Left lung (tissue), 10 donors: ENCODE results near the gene GCHFR. TPM values are rescaled to one million over a fixed set of nuclear protein-coding genes. Genes with fewer than 3 reads are reported as not detected.

Experiments used
- ATAC-seq: fragments of 200-7000 bp; cut with Tn5 transposase; one replicate; pipeline ENCODE4 v1.9.1; 2020; ENCODE audit warnings: moderate library complexity
- DNase-seq, 4 donors: peaks; one replicate each; pipeline ENCODE4 v3.0.0-alpha.2; 2013 to 2020
- H3K27ac ChIP-seq, 2 donors: fragments of 200-600 bp; sonication (generic) in 1 of 2; one replicate each; pipeline versions ENCODE4 v1.5.0 to v1.8.0; 2020 to 2021
- H3K27me3 ChIP-seq, 2 donors: fragments of 200-600 bp; sonication (generic) in 1 of 2; one replicate each; pipeline versions ENCODE4 v1.5.0 to v1.8.0; 2020 to 2021
- H3K36me3 ChIP-seq, 2 donors: fragments of 200-600 bp; sonication (generic) in 1 of 2; one replicate each; pipeline versions ENCODE4 v1.5.0 to v1.8.0; 2020 to 2021
- H3K4me1 ChIP-seq, 2 donors: fragments of 200-600 bp; one replicate each; pipeline ENCODE4 v1.8.0; 2021
- H3K4me3 ChIP-seq, 2 donors: fragments of 200-600 bp; sonication (generic) in 1 of 2; one replicate each; pipeline versions ENCODE4 v1.5.0 to v1.8.0; 2020 to 2021; ENCODE audit warnings: mild to moderate bottlenecking in 1 of 2
- H3K9me3 ChIP-seq, 2 donors: fragments of 200-600 bp; sonication (generic) in 1 of 2; one replicate each; pipeline versions ENCODE4 v1.5.0 to v1.8.0; 2020 to 2021
- intact Hi-C, 2 donors: fragments of 100-400 bp; cut with DNase I; formaldehyde crosslinking; loops; one replicate each; pipeline versions ENCODE4 v1.11.2 to v1.14.2; 2022
- polyA plus RNA-seq, 6 donors: library from polyadenylated mRNA; unstranded; fragments of 120-200 nt; gene quantifications; one replicate each; pipeline ENCODE4 v1.2.1, GENCODE V29; 2013; ENCODE audit not compliant: insufficient read length in 6 of 6
- total RNA-seq, 2 donors: library from RNA; stranded (reverse); fragmentation: NEBNext Ultra II Directional; extraction: Animal tissue kit (Norgen Biotek cat#: 25700); gene quantifications; one replicate each; pipeline ENCODE4 v1.2.1, GENCODE V29; 2021
- TF ChIP-seq, protein P1 (sequence below), 2 donors: fragments of 200-600 bp; sonication (generic) in 1 of 2; IDR thresholded peaks; one replicate each; pipeline versions ENCODE4 v1.5.0 to v1.8.0; 2021; ENCODE audit warnings: antibody characterized with exemption in 2 of 2
- donor health status: DM: no; HTN: yes; CAD: no.
- donor health status: DM: no; HTN: no; CAD: no.

The GCHFR gene
- total and polyA plus RNA-seq, 8 donors = 12.7 to 61.5 (median 16.5) TPM

DNA sequence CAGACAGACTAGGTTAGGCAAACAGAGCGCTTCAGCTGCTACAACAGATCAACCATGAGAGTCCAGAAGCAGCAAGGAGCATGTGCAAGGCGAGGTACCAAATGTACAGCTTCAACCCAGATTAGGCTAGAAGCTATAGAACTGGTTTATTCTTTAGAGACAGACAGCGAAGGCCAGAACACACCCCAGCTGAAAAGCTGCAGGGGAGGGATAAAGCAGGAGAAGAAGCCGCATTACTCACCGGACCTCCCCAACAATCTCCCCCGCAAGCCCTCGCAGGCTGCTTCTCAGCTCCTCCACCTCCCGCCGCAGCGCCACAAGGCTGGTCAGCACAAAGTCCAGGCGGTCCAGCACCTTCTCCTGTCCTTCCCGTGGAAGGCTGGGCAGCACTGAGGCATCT is 12.1 kb upstream of the GCHFR start:
- no peak overlapping the region for H3K27ac ChIP-seq
- peaks cover 0 to 31% of the 10 kb centered on the region in 2 donors for H3K4me1 ChIP-seq
- ATAC-seq (no peak), DNase-seq (no peak)
- TF ChIP-seq, protein P1, sequence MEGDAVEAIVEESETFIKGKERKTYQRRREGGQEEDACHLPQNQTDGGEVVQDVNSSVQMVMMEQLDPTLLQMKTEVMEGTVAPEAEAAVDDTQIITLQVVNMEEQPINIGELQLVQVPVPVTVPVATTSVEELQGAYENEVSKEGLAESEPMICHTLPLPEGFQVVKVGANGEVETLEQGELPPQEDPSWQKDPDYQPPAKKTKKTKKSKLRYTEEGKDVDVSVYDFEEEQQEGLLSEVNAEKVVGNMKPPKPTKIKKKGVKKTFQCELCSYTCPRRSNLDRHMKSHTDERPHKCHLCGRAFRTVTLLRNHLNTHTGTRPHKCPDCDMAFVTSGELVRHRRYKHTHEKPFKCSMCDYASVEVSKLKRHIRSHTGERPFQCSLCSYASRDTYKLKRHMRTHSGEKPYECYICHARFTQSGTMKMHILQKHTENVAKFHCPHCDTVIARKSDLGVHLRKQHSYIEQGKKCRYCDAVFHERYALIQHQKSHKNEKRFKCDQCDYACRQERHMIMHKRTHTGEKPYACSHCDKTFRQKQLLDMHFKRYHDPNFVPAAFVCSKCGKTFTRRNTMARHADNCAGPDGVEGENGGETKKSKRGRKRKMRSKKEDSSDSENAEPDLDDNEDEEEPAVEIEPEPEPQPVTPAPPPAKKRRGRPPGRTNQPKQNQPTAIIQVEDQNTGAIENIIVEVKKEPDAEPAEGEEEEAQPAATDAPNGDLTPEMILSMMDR (IDR thresholded peaks at IDR 0.05) = no peak
- H3K9me3 ChIP-seq = no peaks in the 10 kb centered on the region
- no peak overlapping the region for H3K4me3 ChIP-seq
- no peaks in the 10 kb centered on the region for H3K27me3 ChIP-seq
- H3K36me3 ChIP-seq = peaks cover 0 to 44% of the 10 kb centered on the region in 2 donors
- intact Hi-C loops = no loop called here

DNA sequence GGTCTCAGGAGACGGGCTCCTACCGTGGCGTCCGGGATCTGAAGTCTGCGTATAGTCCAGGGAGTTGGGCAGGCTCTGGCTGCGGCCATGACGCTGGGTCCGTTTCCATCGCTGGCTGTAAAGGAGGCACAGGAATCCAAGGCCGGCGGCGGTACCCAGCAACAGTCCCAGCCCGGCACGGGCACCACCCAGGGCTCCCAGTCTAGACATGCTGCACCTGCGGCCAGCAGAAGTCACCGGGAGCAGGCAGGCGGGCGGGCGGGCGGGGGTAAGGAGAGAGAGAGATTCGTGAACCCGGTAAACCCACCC is 9.3 kb upstream of the GCHFR start:
- Histone ChIP-seq H3K4me1 (peaks cover 0 to 25% of the 10 kb centered on the region in 2 donors), H3K4me3 (peak overlapping the region; percentile 70 to 91), H3K9me3 (no peaks in the 10 kb centered on the region), H3K27me3 (no peaks in the 10 kb centered on the region), H3K27ac (peak overlapping the region; percentile 68 to 84), H3K36me3 (peaks cover 0 to 24% of the 10 kb centered on the region in 2 donors)
- intact Hi-C loops = no loop called here
- ATAC-seq (peak; percentile 54), DNase-seq (peak in 1 of 4 donors; percentile 86)
- TF ChIP-seq, protein P1 (IDR thresholded peaks at IDR 0.05) = no peak

DNA sequence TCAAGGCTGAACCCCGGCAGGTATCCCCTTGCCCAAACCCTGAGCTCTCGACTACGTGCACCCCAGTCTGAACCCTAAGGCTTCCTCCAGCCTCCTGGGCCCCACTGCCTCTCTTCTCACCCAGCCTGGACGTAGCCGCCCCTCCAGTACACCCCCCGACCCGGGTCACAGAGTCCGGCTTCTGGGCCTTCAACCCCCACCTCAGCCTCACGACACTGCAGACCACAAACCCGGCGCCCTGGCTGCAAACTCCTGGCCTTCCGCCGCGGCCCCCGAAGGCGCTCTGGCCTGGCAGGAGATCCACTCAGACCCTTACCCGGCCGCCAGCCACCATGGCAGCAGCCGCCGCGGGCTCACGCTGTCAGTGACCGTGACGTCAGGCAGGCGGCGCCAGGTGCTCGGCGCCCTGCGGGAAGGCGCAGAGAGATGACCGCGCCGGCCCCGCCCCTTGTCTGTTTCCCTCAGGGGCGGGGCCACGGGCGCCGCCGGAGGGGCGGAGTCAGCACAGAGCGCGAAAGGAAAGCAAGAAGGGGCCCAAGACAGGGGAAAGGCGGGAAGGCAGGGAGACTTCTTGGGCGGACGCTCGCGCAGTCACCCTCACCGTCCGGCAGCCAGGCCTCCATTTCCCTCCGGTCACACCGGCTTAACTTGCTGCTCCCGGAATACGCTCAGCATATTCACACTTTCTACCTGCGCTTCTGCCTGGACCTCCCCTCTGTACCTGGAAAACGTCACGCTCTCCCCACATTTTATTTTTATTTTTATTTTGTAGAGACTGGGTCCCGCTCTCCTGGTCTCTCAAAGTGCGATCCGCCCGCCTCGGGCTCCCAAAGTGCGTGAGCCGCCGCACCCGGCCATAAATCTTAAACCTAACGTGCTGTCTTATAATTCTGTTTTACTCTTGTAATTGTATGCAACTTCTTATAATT is 8.7 kb upstream of the GCHFR start, which contains the start of gene RMDN3:
RMDN3 (minus strand) TSS at position 372 of the 929 bp plus-strand sequence. CDS start 471 bp downstream, outside the sequence.
- H3K9me3 ChIP-seq = no peaks in the 10 kb centered on the region
- TF ChIP-seq, protein P1 (IDR thresholded peaks at IDR 0.05) = no peak
- peaks cover 0 to 18% of the 10 kb centered on the region in 2 donors for H3K36me3 ChIP-seq
- H3K27ac ChIP-seq = peak within 1 kb of the TSS; percentile 68 to 84
- peak within 1 kb of the TSS; percentile 70 to 91 for H3K4me3 ChIP-seq
- intact Hi-C loops = no loop called here
- peak; percentile 93 to 99 (median 98) for DNase-seq
- peaks cover 0 to 25% of the 10 kb centered on the region in 2 donors for H3K4me1 ChIP-seq
- peak; percentile 99 for ATAC-seq
- no peaks in the 10 kb centered on the region for H3K27me3 ChIP-seq

- ATAC-seq (no peak), DNase-seq (no peak)
- Histone ChIP-seq H3K9me3 (no peaks in the 10 kb centered on the region), H3K36me3 (peaks cover 0 to 13% of the 10 kb centered on the region in 2 donors), H3K4me3 (peak overlapping the region; percentile 70 to 91), H3K27me3 (no peaks in the 10 kb centered on the region), H3K27ac (peak overlapping the region; percentile 68 to 84), H3K4me1 (peaks cover 0 to 25% of the 10 kb centered on the region in 2 donors)
- TF ChIP-seq, protein P1 (IDR thresholded peaks at IDR 0.05) = no peak
- intact Hi-C loops = no loop called here
Observed at GRCh38 chr15:40755812-40756208, 8.1 kb upstream of the GCHFR start.

DNA sequence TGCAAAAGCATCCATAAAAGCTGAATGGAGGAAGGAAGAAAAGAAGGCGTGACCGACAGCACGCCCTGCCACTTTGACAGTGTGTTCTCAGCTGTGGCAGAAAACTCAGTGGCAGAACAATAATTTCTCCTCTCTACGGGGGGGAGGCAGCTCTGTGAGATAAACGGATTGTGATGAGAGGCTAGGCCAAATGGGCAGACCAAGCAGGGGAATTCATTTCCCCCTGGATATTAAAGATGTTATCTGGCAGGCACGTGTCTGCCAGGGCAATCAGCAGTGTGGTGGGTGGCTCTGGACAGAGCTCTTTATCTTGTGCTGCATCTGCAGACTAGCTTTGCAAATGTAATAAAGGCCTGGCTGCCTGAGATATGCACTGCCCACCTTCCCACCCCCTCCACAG is 6.9 kb upstream of the GCHFR start:
- no peak overlapping the region for H3K27ac ChIP-seq
- no peaks in the 10 kb centered on the region for H3K9me3 ChIP-seq
- H3K4me3 ChIP-seq = no peak overlapping the region
- H3K4me1 ChIP-seq = peaks cover 0 to 25% of the 10 kb centered on the region in 2 donors
- peaks cover 0 to 2% of the 10 kb centered on the region in 2 donors for H3K36me3 ChIP-seq
- intact Hi-C loops = no loop called here
- TF ChIP-seq, protein P1 (IDR thresholded peaks at IDR 0.05) = no peak
- ATAC-seq = no peak
- DNase-seq = no peak
- H3K27me3 ChIP-seq = no peaks in the 10 kb centered on the region
